HG02642 (cell line): Measurements from ENCODE around the gene HDAC4.

Experiments used
- ATAC-seq: cut with Tn5 transposase; IDR thresholded peaks from one replicate; pipeline ENCODE4 v1.9.1; 2021; ENCODE audit warnings: mild to moderate bottlenecking; ENCODE audit not compliant: unreplicated experiment, poor library complexity

The HDAC4 gene

GRCh38 chr2:239245872-239246721 is 154.7 kb downstream of the HDAC4 start:
- ATAC-seq: no peak

- no peak for ATAC-seq
Measured at GRCh38 chr2:239245107-239245506, 155.7 kb downstream of the HDAC4 start.

- no peak for ATAC-seq
Measured at GRCh38 chr2:239244625-239245024, 156.2 kb downstream of the HDAC4 start.

- no peak for ATAC-seq
Measured at GRCh38 chr2:239241431-239241960, 159.3 kb downstream of the HDAC4 start.

- ATAC-seq: no peak
Measured at GRCh38 chr2:239240414-239240881, 160.4 kb downstream of the HDAC4 start.

GRCh38 chr2:239239607-239240413 is 161.0 kb downstream of the HDAC4 start:
- ATAC-seq: no peak

GRCh38 chr2:239238839-239239606 is 161.8 kb downstream of the HDAC4 start:
- no peak for ATAC-seq

- ATAC-seq: no peak
Measured at GRCh38 chr2:239238381-239238780, 162.4 kb downstream of the HDAC4 start.

- ATAC-seq: no peak
Measured at GRCh38 chr2:239236808-239237205, 164.0 kb downstream of the HDAC4 start.

- ATAC-seq: no peak
Measured at GRCh38 chr2:239236043-239236807, 164.6 kb downstream of the HDAC4 start.

GRCh38 chr2:239235311-239235710 is 165.5 kb downstream of the HDAC4 start:
- no peak for ATAC-seq

- ATAC-seq: no peak
Measured at GRCh38 chr2:239234191-239235175, 166.3 kb downstream of the HDAC4 start.

- no peak for ATAC-seq
Measured at GRCh38 chr2:239233576-239233975, 167.2 kb downstream of the HDAC4 start.

- ATAC-seq: no peak
Measured at GRCh38 chr2:239232195-239232578, 168.6 kb downstream of the HDAC4 start.

GRCh38 chr2:239231231-239232194 is 169.3 kb downstream of the HDAC4 start:
- ATAC-seq: no peak

- no peak for ATAC-seq
Measured at GRCh38 chr2:239230318-239231052, 170.3 kb downstream of the HDAC4 start.
